Stimulated activated CD4-positive, alpha-beta T cell treated with anti-CD3 and anti-CD28 coated beads, Interleukin-4, amount 100 ng/mL, for 4 hours (primary cell): ENCODE results near the gene SPRR5.

ENCODE experiments used
- DNase-seq, 2 experiments: peaks; one replicate each; pipeline ENCODE4 v3.0.0-alpha.2; 2020

Gene SPRR5

GRCh38 chr1:152986578-152986977, 39.6 kb downstream of the SPRR5 start:
- DNase-seq = no peak

GRCh38 chr1:152993186-152993585, 46.2 kb downstream of the SPRR5 start:
- no peak for DNase-seq

DNA sequence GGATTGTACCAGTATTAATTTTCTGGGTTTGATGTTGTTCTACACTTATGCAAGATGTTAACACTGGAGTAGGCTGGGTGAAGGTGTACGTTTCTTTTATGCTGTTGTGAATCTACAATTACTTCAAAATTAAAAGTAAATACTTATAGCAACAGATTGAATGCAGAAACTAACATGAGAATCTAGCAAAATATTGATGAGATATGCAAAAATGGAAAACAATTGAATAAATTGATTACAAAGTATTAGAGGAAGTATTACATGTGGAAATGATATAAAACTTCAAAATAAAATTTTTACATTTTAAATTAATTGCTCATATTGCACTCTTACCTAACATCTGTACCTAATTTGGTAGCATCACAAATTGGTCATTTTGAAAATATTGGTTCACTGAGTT, 48.8 kb downstream of the SPRR5 start:
- no peak for DNase-seq

GRCh38 chr1:152996633-152997400, 49.8 kb downstream of the SPRR5 start:
- no peak for DNase-seq

GRCh38 chr1:152997901-152998300, 50.9 kb downstream of the SPRR5 start:
- no peak for DNase-seq

GRCh38 chr1:152998476-152998875, 51.5 kb downstream of the SPRR5 start:
- DNase-seq = no peak
